ENCODE measurements around the gene MBTPS1. TPM values are rescaled to one million over a fixed set of nuclear protein-coding genes. Genes with fewer than 3 reads are reported as not detected.

The MBTPS1 gene
- total RNA-seq, 4 donors from 2014 or later, result 36.3 to 77.6 (median 53.0) TPM

DNA sequence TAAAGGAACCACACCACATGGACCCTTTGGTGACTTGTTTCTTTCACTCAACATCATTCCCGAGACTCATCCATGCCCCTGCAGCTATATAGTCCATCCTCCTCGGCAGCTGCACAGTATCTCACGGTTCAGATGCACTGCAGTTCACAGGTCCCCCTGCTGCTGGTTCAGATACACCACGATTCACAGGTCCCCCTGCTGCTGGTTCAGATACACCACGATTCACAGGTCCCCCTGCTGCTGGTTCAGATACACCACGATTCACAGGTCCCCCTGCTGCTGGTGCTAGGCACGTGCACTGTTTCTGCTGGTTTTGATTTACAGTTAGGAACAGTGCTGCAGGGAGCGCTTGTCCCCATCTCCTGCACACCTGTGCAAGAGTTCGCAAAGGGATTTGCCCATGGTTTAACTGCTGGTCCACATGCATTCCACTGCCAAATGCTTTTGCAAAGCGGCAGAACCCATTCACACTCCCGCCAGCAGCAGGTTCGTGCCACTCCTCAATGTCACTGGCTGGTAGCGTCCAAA lies 24.5 kb upstream of the MBTPS1 start:
- Histone ChIP-seq H3K27me3 (no peaks in the 10 kb centered on the region), H3K4me1 (peaks cover 0 to 23% (median 14%) of the 10 kb centered on the region in 3 donors), H3K4me3 (no peak overlapping the region), H3K9me3 (no peaks in the 10 kb centered on the region), H3K36me3 (no peaks in the 10 kb centered on the region), H3K27ac (no peak overlapping the region)
- intact Hi-C loops (cut with DNase I), result no loop called here
- TF ChIP-seq POLR2A (IDR thresholded peaks at IDR 0.05), result no peak
- TF ChIP-seq CTCF (IDR thresholded peaks at IDR 0.05), result no peak
- no peak for DNase-seq
- whole genome bisulfite sequencing, 2 donors, result 71 to 86% methylated on average over 11 to 12 of the region's 13 CpGs

DNA sequence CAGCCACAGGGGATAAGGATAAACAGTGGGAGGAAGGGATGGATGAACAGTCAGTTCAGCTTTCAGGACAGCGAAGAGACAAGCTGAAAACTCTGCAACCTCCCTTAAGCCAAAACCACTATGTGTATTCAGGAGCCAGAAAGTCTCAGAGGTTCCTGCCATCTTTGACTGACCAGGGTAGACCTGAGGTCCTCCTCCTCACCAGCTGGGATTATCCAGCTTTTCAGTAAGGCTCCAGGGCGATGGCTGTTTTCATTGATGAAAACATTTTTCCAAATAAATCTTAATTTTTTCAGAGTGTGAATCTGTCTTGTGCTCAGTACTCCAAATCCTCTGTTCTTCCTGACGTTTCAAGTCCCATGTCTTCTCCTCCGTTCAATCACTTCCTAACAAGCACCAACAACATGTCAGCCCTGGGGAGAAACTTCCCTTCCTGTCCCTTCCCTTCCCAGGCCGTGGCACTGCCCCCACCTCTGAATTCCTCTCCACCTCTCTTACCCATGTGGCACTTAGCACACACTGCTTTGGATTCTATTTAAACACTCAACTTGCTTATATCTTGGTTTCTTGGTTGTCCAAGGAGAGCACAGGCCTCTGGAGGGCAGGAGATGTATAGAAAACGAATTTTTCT lies 23.0 kb upstream of the MBTPS1 start:
- no peaks in the 10 kb centered on the region for H3K27me3 ChIP-seq
- no peaks in the 10 kb centered on the region for H3K9me3 ChIP-seq
- H3K36me3 ChIP-seq, result no peaks in the 10 kb centered on the region
- DNase-seq, result no peak
- H3K27ac ChIP-seq, result no peak overlapping the region
- no peak overlapping the region for H3K4me3 ChIP-seq
- peaks cover 0 to 15% (median 8%) of the 10 kb centered on the region in 3 donors for H3K4me1 ChIP-seq
- intact Hi-C loops (cut with DNase I), result no loop called here
- TF ChIP-seq POLR2A (IDR thresholded peaks at IDR 0.05) (no peak), CTCF (IDR thresholded peaks at IDR 0.05) (no peak)
- WGBS, 2 donors, result 69 to 71% methylated on average over 6 of the region's 6 CpGs

GRCh38 chr16:84138824-84139627 lies 22.3 kb upstream of the MBTPS1 start:
- no peaks in the 10 kb centered on the region for H3K36me3 ChIP-seq
- peaks cover 0 to 10% (median 6%) of the 10 kb centered on the region in 3 donors for H3K4me1 ChIP-seq
- H3K27me3 ChIP-seq, result no peaks in the 10 kb centered on the region
- no peak overlapping the region for H3K27ac ChIP-seq
- no peak for TF ChIP-seq POLR2A (IDR thresholded peaks at IDR 0.05)
- no peak for TF ChIP-seq CTCF (IDR thresholded peaks at IDR 0.05)
- H3K4me3 ChIP-seq, result no peak overlapping the region
- no peaks in the 10 kb centered on the region for H3K9me3 ChIP-seq
- no peak for DNase-seq
- WGBS, 2 donors, result 77 to 79% methylated on average over 14 of the region's 14 CpGs
- intact Hi-C loops (cut with DNase I), result no loop called here

DNA sequence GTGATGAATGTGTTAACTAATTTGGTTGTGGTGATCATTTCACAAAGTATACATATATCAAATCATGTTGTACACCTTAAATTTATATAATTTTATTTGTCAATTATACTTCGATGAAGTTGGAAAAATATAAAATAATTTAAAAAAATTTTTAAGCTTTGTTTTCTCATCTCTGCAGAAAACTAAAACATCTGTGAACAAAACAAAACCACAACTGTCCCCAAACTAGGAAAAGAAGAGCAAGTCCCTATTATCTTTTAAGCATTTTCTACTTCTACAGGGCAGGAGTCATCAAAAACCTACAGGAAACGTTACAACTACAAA lies 21.7 kb upstream of the MBTPS1 start:
- no peak for TF ChIP-seq POLR2A (IDR thresholded peaks at IDR 0.05)
- TF ChIP-seq CTCF (IDR thresholded peaks at IDR 0.05), result no peak
- H3K4me1 ChIP-seq, result peaks cover 0 to 4% (median under 1%) of the 10 kb centered on the region in 3 donors

GRCh38 chr16:84137769-84138357 lies 21.1 kb upstream of the MBTPS1 start:
- H3K4me1 ChIP-seq, result no peaks in the 10 kb centered on the region
- no peaks in the 10 kb centered on the region for H3K9me3 ChIP-seq
- no peaks in the 10 kb centered on the region for H3K27me3 ChIP-seq
- H3K27ac ChIP-seq, result no peak overlapping the region
- no peak for DNase-seq
- intact Hi-C loops (cut with DNase I), result no loop called here
- H3K36me3 ChIP-seq, result no peaks in the 10 kb centered on the region
- no peak overlapping the region for H3K4me3 ChIP-seq
- WGBS, 2 donors, result 87 to 95% methylated on average over 7 of the region's 7 CpGs
- TF ChIP-seq POLR2A (IDR thresholded peaks at IDR 0.05), result no peak
- no peak for TF ChIP-seq CTCF (IDR thresholded peaks at IDR 0.05)

More for the DNA sequence above, 21.7 kb upstream of the MBTPS1 start:
- WGBS, 2 donors, result 52 to 64% methylated on average over 2 of the region's 2 CpGs
- intact Hi-C loops (cut with DNase I), result no loop called here
- no peak overlapping the region for H3K27ac ChIP-seq
- DNase-seq, result no peak
- H3K4me3 ChIP-seq, result no peak overlapping the region
- no peaks in the 10 kb centered on the region for H3K27me3 ChIP-seq
- H3K36me3 ChIP-seq, result no peaks in the 10 kb centered on the region
- no peaks in the 10 kb centered on the region for H3K9me3 ChIP-seq

All from esophagus squamous epithelium (tissue), 5 donors.